Type B pancreatic cell (in vitro differentiated cells): Measurements from ENCODE around the gene SCARB1. TPM values are rescaled to one million over a fixed set of nuclear protein-coding genes. Genes with fewer than 3 reads are reported as not detected.
A peak's percentile ranks its signal among the peaks of the same experiment; 100 is the strongest.

Experiments used
- DNase-seq: peaks from one replicate; pipeline ENCODE4 v3.0.0; 2021; ENCODE audit warnings: mixed read lengths; ENCODE audit not compliant: unreplicated experiment; ENCODE audit errors: extremely low spot score
- H3K27ac Mint-ChIP-seq: 2 replicates; pipeline ENCODE4 v1.8.0; 2021; ENCODE audit warnings: mild to moderate bottlenecking, mixed read lengths
- H3K27me3 Mint-ChIP-seq: 2 replicates; pipeline ENCODE4 v1.8.0; 2021; ENCODE audit warnings: mixed read lengths
- H3K36me3 Mint-ChIP-seq: 2 replicates; pipeline ENCODE4 v1.8.0; 2021; ENCODE audit warnings: mixed read lengths
- H3K4me1 Mint-ChIP-seq: one replicate; pipeline ENCODE4 v1.8.0; 2021; ENCODE audit warnings: mixed read lengths; ENCODE audit not compliant: unreplicated experiment
- H3K4me3 Mint-ChIP-seq: 2 replicates; pipeline ENCODE4 v1.8.0; 2021; ENCODE audit warnings: mild to moderate bottlenecking, mixed read lengths
- H3K9me3 Mint-ChIP-seq: 2 replicates; pipeline ENCODE4 v1.8.0; 2021; ENCODE audit warnings: mixed read lengths
- total RNA-seq: library from RNA; stranded (reverse); gene quantifications from 2 replicates; pipeline ENCODE4 v1.2.1, GENCODE V29; 2021; ENCODE audit warnings: low replicate concordance
- TF ChIP-seq, protein P1 (sequence below): fragments of 200-600 bp; sonication (generic); conservative IDR thresholded peaks from 2 replicates; pipeline ENCODE4 v1.5.0; 2021; ENCODE audit warnings: antibody characterized with exemption, mild to moderate bottlenecking

SCARB1 gene
- total RNA-seq, 1 donor from 2014 or later = 23.4 TPM

DNA sequence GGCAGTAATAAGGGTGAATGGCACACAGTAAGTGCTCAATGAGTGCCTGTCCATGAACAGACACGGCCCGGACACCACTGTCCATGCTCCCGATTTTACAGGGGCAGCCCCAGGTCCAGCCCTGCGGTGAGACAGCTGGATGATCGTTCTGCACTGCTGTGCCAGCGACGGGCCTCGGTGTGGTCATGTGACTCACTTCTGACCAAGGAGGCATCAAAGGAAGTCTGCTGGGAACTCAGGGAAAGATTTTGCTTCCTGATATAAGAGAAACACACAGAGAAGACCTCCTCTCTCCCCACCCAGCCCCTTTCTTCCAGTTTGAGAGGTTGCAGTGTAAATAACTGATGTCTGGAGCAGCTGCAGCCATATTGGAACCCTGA is 126.6 kb downstream of the SCARB1 start:
- peak overlapping the region; percentile 11 for H3K27ac Mint-ChIP-seq
- H3K4me1 Mint-ChIP-seq = peaks cover 56% of the 10 kb centered on the region
- no peaks in the 10 kb centered on the region for H3K9me3 Mint-ChIP-seq
- H3K36me3 Mint-ChIP-seq = no peaks in the 10 kb centered on the region
- H3K27me3 Mint-ChIP-seq = no peaks in the 10 kb centered on the region
- TF ChIP-seq, protein P1, sequence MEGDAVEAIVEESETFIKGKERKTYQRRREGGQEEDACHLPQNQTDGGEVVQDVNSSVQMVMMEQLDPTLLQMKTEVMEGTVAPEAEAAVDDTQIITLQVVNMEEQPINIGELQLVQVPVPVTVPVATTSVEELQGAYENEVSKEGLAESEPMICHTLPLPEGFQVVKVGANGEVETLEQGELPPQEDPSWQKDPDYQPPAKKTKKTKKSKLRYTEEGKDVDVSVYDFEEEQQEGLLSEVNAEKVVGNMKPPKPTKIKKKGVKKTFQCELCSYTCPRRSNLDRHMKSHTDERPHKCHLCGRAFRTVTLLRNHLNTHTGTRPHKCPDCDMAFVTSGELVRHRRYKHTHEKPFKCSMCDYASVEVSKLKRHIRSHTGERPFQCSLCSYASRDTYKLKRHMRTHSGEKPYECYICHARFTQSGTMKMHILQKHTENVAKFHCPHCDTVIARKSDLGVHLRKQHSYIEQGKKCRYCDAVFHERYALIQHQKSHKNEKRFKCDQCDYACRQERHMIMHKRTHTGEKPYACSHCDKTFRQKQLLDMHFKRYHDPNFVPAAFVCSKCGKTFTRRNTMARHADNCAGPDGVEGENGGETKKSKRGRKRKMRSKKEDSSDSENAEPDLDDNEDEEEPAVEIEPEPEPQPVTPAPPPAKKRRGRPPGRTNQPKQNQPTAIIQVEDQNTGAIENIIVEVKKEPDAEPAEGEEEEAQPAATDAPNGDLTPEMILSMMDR = no peak
- no peak overlapping the region for H3K4me3 Mint-ChIP-seq
- DNase-seq = no peak

DNA sequence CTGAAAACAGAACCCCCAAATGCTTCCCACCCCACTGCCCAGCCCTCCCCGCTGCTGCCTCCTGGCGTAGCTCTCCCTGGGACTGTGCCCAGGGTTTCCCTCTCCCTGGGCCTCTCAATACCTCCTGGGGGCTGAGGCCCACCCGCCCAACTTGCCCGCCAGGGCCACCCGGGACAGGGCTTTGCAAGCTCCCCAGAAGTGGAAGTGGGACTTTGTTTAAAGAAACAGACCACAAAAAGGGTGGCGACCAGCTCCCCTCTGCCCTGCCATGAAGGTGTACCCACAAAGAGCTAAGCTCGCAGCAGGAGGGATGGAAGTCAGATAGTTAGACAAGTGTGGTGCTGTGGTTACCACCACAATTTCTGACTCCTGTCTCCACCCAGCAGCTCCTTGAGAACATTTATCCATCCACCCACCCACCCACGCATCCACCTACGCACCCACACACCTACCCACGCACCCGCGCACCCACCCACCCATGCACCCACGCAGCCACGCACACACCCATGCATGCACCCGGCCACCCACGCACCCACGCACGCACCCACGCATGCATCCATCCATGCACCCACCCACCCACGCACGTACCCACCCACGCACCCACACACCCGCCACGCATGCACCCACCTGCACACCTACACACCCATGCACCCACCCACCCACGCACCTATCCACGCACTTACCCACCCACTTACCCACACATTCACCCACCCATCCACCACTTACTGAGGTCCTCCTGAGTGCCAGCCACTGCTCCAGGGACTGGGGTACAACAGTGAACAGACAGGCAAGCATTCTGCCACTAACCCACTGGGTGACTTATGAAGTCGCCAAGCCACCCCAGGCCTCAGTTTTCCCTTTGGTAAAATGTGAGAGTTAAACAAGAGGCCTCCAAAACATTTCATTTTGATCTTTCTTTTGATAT is 127.3 kb downstream of the SCARB1 start:
- TF ChIP-seq, protein P1 = no peak
- DNase-seq = no peak
- H3K4me3 Mint-ChIP-seq = no peak overlapping the region
- H3K27ac Mint-ChIP-seq = no peak overlapping the region
- H3K27me3 Mint-ChIP-seq = no peaks in the 10 kb centered on the region
- H3K4me1 Mint-ChIP-seq = peaks cover 55% of the 10 kb centered on the region
- H3K36me3 Mint-ChIP-seq = no peaks in the 10 kb centered on the region
- no peaks in the 10 kb centered on the region for H3K9me3 Mint-ChIP-seq

DNA sequence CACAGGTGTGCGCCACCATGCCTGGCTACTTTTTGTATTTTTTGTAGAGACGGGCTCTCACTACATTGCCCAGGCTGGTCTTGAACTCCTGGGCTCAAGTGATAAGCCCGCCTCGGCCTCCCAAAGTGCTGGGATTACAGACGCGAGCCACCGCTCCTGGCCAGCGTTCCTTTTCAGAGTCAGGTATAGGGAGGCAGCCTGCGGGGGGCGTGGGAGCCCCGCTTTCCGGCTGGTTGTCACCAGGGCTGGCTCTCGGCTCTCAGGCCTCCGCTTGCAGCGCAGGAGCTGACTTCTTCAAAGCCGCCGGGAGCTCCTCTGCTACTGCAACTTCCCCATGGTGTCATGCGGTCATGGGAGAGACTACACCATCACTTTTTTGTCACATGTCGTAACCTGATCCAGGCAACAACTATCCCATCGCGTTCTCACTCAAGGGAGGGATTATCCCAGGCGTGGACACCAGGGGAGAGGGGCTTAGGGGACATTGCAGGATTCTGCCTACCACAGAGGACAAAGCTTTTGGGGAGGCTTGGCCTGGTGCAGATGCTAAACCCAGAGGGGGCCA is 129.4 kb downstream of the SCARB1 start:
- no peaks in the 10 kb centered on the region for H3K9me3 Mint-ChIP-seq
- no peak for DNase-seq
- peaks cover 58% of the 10 kb centered on the region for H3K4me1 Mint-ChIP-seq
- TF ChIP-seq, protein P1 = peak; percentile 65
- peak overlapping the region; percentile 51 for H3K27ac Mint-ChIP-seq
- H3K27me3 Mint-ChIP-seq = no peaks in the 10 kb centered on the region
- H3K36me3 Mint-ChIP-seq = no peaks in the 10 kb centered on the region
- H3K4me3 Mint-ChIP-seq = no peak overlapping the region

DNA sequence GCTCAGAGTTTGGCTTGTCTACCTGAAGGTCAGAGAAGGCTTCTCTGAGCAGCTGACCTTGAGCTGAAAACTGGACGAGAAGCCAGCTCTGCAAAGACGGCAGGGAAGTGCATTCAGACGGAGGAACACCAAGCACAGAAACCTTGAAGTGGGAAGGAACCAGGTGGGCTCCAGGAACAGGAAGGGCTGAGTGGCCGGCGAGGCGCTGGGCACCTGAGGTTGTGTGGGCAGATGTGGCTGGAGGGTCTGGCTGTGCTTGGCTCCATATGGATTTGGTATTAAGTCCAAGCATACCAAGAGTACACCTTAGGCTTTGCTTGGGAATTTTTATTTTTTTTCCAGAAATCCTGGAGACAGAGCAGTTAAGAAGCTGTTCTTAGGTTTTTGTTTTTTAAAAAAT is 130.6 kb downstream of the SCARB1 start:
- Mint-ChIP-seq H3K36me3 (no peaks in the 10 kb centered on the region), H3K4me1 (peaks cover 46% of the 10 kb centered on the region), H3K9me3 (no peaks in the 10 kb centered on the region), H3K4me3 (peak overlapping the region; percentile 4), H3K27ac (peak overlapping the region; percentile 69), H3K27me3 (no peaks in the 10 kb centered on the region)
- no peak for DNase-seq
- TF ChIP-seq, protein P1 = no peak

DNA sequence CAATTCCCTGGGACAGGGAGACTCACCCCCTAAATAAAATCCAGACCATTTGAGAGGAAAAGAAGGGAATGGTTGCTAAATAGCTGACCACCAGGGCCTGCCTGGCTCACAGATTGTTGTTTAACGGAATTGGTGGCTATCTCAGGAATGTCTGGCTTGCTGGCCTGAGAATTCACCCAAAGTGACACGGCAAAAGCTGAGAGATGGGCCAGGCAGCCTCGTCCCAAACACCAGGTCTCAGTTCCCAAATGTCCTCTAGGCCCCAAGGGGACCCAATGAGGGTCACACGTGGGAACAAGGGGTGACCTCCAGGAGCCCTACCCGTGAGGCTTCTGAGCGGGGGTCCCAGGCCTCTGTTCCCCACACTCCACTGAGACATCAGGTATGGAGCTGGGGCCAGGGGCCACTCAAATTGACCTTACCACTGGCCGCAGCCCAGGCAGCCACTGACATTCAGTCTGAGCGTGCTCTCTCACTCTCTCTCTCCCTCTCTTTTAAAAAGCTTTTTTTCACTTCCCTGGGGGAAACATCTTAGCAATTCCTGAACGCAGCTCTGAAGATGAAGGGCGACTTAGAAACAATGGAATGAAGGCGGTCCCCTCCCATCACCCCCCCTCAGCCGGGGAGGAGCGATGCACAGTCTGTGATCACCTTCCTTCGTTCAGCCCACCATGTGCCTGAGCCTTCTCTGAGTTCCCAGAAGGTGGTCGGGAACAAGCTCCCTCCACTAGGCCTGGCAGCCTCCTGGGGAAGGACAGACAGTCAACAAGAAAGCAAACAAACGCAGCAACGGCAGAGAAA is 131.2 kb downstream of the SCARB1 start:
- Mint-ChIP-seq H3K9me3 (no peaks in the 10 kb centered on the region), H3K4me3 (peak overlapping the region; percentile 4), H3K4me1 (peaks cover 44% of the 10 kb centered on the region), H3K27ac (peak overlapping the region; percentile 69), H3K36me3 (no peaks in the 10 kb centered on the region), H3K27me3 (no peaks in the 10 kb centered on the region)
- no peak for DNase-seq
- TF ChIP-seq, protein P1 = no peak
